ENCODE data around the gene SLC2A8.

The SLC2A8 gene

GRCh38 chr9:127382541-127382940, 14.4 kb upstream of the SLC2A8 start:
- DNase-seq (ENCODE audit: low read depth, low spot score), result no peak

- no peak for DNase-seq (ENCODE audit: low read depth, low spot score)
These were observed 12.8 kb upstream of the SLC2A8 start for GRCh38 chr9:127384016-127384730.

DNA sequence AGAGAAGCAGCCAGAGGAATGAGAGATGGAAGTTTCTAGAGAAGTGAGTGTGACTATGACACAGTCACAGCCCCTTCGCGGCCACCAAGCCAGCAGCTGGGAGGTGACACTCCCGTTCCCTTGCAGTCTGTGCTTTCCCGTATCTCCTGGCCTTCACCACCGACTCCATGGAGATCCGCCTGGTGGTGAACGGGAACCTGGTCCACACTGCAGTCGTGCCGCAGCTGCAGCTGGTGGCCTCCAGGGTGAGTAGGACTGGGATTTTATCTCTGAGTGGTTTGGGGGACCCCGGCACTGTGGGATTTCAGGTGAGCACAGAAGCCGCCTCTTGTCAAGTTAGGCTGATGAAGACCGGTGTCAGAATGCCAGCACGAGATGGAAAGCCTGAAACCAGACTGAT, 12.1 kb upstream of the SLC2A8 start:
- no peak for DNase-seq (ENCODE audit: low read depth, low spot score)

DNA sequence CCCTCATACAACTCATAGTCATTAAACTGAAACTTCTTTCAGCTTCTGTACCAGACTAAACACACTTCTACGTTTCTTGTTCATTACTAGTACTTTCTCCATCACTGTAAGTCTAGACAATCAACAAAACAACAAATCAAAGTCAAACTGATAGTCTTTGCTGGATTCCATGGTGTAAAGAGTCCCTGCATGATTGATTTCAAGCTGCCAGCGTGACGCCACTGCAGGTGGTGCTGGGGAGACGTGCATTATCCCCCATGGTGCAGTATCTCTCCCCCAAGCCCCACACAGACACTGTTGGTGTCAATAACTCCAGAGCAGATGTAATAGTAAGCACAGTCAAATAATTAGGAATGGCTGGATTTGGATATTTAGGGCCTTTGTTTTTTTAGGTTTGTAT, 10.7 kb upstream of the SLC2A8 start:
- DNase-seq (ENCODE audit: low read depth, low spot score), result no peak

DNA sequence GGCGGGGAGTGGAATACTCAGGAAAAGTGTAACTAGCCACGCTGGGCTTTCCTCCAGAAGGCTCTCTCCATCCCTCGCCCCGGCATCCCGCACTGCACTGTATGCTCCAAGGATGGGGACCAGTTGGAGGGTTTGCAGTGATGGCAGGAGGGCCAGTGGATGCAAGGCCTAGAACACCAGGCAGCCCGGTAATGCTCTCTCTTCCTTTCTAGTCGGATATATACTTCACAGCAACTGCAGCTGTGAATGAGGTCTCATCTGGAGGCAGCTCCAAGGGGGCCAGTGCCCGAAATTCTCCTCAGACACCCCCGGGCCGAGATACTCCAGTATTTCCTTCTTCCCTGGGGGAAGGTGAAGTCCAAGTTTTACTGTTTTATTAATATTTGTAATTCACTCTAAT, 10.0 kb upstream of the SLC2A8 start:
- DNase-seq (ENCODE audit: low read depth, low spot score), result no peak

- DNase-seq (ENCODE audit: low read depth, low spot score), result peak; percentile 79
These were observed 8.7 kb upstream of the SLC2A8 start for GRCh38 chr9:127388037-127388855.

DNA sequence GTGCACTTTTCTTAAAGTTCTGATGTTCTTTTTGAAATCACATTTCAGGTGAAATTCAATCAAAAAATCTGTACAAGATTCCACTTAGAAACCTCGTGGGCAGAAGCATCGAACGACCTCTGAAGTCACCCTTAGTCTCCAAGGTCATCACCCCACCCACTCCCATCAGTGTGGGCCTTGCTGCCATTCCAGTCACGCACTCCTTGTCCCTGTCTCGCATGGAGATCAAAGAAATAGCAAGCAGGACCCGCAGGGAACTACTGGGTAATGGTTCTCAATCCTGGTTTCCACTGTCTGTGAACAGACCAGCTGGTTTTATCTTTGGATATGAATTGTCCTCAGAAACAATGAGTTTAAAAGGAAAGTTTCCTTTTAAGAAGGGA, 8.1 kb upstream of the SLC2A8 start:
- no peak for DNase-seq (ENCODE audit: low read depth, low spot score)

- DNase-seq (ENCODE audit: low read depth, low spot score), result no peak
These were observed 7.4 kb upstream of the SLC2A8 start for GRCh38 chr9:127389381-127390247.

- DNase-seq (ENCODE audit: low read depth, low spot score), result no peak
These were observed 6.8 kb upstream of the SLC2A8 start for GRCh38 chr9:127390248-127390545.

DNA sequence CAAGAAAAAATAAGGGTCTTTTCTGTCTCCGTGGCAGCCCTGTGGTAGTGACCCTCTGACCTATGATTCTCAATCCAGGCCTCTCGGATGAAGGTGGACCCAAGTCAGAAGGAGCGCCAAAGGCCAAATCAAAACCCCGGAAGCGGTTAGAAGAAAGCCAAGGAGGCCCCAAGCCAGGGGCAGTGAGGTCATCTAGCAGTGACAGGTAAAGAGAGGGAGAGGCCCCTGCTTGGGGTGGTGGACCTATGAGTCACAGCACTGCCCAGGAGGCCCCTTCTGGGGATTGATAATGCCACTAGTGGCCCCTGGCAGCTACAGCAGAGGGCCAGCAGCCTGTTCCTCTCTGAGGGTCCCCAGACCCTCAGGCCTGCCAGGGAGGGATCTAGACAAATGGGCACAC, 6.4 kb upstream of the SLC2A8 start:
- DNase-seq (ENCODE audit: low read depth, low spot score), result no peak

DNA sequence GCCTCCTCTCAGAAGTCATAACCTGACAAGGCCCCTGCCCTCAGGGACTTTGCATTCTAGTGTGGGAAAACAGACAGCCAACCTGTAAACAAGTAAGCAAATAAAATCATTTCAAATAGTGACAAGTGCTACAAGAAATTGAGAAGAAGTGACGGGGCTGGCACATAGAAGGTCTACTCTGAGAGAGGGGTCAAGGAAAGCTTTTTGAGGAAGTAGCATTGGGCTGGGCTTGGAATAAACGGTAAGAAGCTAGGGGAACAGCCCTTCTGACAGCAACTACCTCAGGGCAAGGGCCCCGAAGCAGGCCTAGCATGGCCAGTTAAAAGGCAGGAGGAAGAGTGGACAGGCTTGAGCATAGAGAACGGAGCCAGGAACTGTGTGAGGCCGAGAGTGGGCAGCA, 4.8 kb upstream of the SLC2A8 start:
- DNase-seq (ENCODE audit: low read depth, low spot score), result no peak

DNA sequence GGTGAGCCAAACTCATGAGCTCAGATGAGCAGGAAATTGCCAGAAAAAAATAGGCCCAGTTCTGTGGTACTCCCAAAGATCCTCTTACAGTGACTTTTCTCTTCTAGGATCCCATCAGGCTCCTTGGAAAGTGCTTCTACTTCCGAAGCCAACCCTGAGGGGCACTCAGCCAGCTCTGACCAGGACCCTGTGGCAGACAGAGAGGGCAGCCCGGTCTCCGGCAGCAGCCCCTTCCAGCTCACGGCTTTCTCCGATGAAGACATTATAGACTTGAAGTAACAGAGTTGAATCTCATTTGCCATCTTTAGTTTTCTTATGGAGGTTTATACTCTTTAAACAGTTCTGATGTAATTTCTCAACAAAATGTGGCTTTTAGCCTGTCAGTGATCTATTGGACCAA, 4.0 kb upstream of the SLC2A8 start:
- DNase-seq (ENCODE audit: low read depth, low spot score), result no peak

GRCh38 chr9:127393645-127394044, 3.3 kb upstream of the SLC2A8 start:
- no peak for DNase-seq (ENCODE audit: low read depth, low spot score)

DNA sequence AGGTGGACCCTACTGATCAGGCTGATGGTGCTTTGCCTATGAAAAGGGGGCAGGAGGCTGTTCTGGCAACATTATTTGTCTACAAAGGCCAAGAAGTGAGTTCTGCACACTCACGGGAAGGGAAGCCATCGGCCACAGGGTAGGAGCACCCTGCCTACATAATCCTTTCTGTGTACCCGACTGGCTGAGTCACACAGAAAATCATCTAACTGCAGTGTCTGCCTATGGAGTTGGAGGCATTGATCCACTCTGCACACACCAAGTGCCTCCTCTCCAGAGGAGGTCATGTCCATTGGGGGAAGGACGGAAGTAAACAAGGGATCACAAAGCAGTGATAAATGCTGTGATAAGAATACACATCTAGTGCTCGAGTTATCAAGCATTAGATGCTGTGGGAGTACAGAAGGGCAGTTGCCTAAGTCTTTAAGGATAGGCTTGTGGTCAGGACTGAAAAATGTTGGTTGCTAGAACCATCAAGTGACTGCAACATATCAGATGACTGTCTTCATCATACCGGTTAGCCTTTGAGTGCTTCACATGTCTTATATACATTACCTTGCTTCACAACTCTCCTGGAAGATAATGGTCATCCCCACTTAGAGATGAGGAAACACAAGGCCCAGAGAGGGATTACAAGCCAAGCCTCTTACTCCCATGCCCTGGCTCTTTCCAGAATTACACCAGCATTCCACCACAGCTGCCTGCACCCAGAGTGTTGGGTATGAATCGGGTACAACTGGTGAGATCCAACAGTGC, 1.3 kb upstream of the SLC2A8 start:
- no peak for DNase-seq (ENCODE audit: low read depth, low spot score)

DNA sequence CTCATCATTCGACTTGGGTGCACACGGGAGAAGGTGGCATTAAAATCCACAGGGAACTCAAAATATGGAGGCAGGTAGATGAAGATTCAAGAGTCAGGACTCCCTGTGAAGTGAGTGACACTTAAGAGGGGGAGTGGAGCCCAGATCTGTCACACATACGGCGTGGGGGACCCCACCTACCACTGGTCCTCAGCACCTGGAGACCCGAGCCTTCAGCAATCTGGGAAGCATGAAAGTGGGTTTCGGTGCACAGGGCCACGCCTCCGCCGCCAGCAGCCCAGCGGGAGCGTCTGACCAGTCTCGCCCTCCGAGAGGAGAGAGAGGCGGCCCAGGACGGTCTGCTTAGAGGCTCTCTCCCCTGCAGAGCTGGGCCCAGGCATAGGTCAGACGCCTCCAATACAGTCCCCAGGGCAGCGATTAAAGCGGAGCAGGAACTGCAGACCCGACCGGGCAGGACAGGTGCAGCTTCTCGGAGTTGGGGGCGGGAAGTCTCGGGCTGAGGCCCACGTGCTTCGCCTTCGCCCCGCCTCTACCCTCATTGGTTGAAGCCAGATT, 639 bp upstream of the SLC2A8 start:
- DNase-seq (ENCODE audit: low read depth, low spot score), result no peak

GRCh38 chr9:127397646-127398274, 791 bp downstream of the SLC2A8 start:
- no peak for DNase-seq (ENCODE audit: low read depth, low spot score)

- DNase-seq (ENCODE audit: low read depth, low spot score), result no peak
These were observed 1.3 kb downstream of the SLC2A8 start for GRCh38 chr9:127398275-127398647.

GRCh38 chr9:127398715-127399400, 1.9 kb downstream of the SLC2A8 start:
- no peak for DNase-seq (ENCODE audit: low read depth, low spot score)

- DNase-seq (ENCODE audit: low read depth, low spot score), result no peak
These were observed 2.8 kb downstream of the SLC2A8 start for GRCh38 chr9:127399736-127400269.

GRCh38 chr9:127402401-127403090, 5.6 kb downstream of the SLC2A8 start:
- no peak for DNase-seq (ENCODE audit: low read depth, low spot score)
